ENCODE data around the gene ZRANB1.

DNA sequence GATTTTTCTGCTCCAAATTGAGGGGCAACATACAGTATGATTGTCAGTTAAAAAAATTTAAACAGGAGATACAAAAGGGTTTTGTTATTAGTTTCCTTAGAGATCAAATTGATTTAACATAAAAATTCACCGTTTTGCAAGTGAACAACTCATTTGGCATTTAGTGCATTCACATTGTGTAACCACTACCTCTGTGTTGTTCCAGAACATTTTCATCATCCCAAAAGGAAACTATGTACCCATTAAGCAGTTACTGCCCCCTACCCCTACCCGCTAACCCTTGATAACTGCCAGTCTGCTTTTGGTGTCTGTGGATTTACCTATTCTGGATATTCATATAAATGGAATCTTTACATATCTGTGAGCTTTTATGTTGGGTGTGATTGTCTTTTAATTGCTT lies 3.1 kb downstream of the ZRANB1 start:
- TF ChIP-seq GLIS3 (CRISPR knock-in tag; IDR thresholded peaks at IDR 0.05) (no peak), ARNTL (CRISPR knock-in tag; IDR thresholded peaks at IDR 0.05; ENCODE audit: borderline replicate concordance, low read depth) (no peak)

Measured in SK-N-SH treated with all-trans-retinoic acid at 6 μM for 48 hours (cell line).